ENCODE data around the gene PPP1R37. TPM values are rescaled to one million over a fixed set of nuclear protein-coding genes. Genes with fewer than 3 reads are reported as not detected.

Gene PPP1R37, protein sequence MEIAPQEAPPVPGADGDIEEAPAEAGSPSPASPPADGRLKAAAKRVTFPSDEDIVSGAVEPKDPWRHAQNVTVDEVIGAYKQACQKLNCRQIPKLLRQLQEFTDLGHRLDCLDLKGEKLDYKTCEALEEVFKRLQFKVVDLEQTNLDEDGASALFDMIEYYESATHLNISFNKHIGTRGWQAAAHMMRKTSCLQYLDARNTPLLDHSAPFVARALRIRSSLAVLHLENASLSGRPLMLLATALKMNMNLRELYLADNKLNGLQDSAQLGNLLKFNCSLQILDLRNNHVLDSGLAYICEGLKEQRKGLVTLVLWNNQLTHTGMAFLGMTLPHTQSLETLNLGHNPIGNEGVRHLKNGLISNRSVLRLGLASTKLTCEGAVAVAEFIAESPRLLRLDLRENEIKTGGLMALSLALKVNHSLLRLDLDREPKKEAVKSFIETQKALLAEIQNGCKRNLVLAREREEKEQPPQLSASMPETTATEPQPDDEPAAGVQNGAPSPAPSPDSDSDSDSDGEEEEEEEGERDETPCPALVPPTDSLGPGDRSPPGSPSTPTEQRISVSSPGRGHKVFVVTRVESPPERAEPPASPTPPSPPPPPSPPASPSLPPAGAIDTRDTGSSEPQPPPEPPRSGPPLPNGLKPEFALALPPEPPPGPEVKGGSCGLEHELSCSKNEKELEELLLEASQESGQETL
- total RNA-seq (ENCODE audit: low replicate concordance): 19.8 and 24.1 TPM in 2 replicates

GRCh38 chr19:45092747-45093678 lies at the start of gene PPP1R37:
Gene PPP1R37 (plus strand): TSS chr19:45093179. CDS start chr19:45093326, 147 bp downstream.

DNA sequence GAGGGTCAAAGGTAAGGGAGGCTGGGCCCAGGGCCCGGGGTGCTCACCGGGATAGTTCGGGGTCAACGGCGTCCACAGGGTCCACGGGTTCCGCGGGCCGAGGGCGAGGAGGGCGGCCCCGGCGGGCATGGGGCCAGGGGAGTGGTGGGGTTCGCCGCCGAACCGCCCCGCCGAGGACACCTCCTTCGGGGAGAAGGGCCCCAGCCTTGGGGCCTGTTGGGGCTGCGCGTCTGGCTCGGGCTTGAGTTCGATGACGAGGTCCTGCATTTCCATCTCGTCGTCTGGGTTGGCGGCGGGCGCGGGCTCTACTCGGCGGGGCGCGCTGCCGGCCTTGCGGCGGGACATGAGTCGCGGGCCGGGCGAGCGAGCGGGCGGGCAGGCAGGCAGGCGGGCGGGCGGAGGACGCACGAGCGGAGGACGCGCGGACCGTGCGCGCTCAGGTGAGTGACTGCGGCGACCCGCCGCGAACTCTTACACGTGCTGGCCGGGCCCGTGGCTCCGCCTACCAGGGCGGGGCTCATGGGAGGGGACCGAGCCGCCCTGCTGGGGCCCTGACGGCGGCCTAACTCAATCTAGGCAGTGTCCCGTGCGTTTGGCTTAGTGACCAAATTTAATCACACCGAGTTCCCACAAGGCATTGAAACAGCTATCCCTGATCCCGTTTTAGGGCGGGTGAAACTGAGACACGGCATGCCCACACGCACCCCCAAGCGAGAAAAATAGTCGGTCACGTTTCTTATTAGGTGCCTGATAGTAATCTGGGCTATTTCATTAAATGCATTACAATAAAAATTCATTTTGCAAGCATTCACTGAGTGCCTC lies 16.7 kb upstream of the PPP1R37 start, which contains the start of gene ZNF296:
TSS of gene ZNF296 (minus strand) at position 450 of the 822 bp plus-strand sequence. CDS start at position 345, 105 bp downstream.

GRCh38 chr19:45079063-45079910 lies 13.7 kb upstream of the PPP1R37 start, which contains the start of gene GEMIN7:
Gene GEMIN7 (plus strand): TSS chr19:45079260. CDS start chr19:45090115, 10,855 bp downstream.

GRCh38 chr19:45160870-45161737 lies 68.1 kb downstream of the PPP1R37 start, which contains the start of gene NKPD1:
Gene NKPD1 (minus strand): TSS chr19:45160982. CDS start chr19:45160150, 832 bp downstream.

GRCh38 chr19:45177817-45178261 lies 84.9 kb downstream of the PPP1R37 start, which contains the start of gene TRAPPC6A:
Gene TRAPPC6A (minus strand): TSS chr19:45178237. CDS start chr19:45178218, 19 bp downstream.

DNA sequence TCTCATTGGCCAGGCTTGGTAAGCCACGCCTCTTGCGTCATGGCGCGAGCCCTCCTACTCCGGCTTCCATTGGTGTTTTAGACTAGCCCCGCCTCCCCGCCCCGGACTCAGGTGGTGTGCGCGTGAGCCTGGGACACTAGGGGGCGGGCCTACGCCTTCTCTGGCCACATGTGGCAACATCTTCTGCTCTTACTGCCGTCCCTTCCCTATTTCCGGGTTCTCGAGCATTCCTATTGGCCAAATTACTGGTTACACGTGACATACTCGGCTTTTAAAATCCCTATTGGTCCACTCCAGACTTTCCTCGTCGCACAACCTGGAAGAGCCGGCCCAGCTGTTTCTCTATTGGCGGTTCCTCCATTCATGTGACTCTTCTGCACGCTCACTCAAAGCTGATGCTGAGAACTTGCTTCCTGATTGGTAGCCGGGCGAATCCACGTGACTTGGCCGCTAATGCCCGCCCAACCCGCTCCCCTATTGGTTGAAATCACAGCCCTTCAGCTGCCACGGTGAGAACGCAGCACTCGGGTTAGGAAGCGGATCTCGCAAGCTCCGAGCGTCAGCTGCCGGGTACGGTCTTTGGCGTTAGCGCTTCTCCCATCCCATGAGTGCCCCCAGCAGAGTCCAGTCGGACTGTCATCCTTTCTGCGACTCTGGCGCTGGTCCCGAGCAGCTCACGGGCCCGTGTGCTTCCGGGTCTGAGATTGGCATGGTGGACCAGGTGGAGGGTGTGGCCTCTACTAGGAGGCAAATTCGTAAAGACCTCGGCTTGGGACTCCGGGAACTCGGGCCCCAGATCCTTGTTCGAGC lies 85.5 kb downstream of the PPP1R37 start, which contains the start of gene BLOC1S3:
TSS of gene BLOC1S3 (plus strand) at position 523 of the 810 bp plus-strand sequence. CDS start 513 bp downstream, outside the sequence.

Other genes starting within 250 kb of the PPP1R37 start
- 23.9 and 80.6 TPM in 2 replicates for gene NECTIN2, start 246.9 kb upstream of the PPP1R37 start, total RNA-seq (ENCODE audit: low replicate concordance)
- gene TOMM40, start 201.9 kb upstream of the PPP1R37 start, total RNA-seq (ENCODE audit: low replicate concordance): 23.5 and 46.5 TPM in 2 replicates
- 5.1 and 263 TPM in 2 replicates for gene APOE, start 187.4 kb upstream of the PPP1R37 start, total RNA-seq (ENCODE audit: low replicate concordance)
- 0.47 and 0.68 TPM in 2 replicates for gene APOC1, start 178.6 kb upstream of the PPP1R37 start, total RNA-seq (ENCODE audit: low replicate concordance)
- gene APOC4, start 150.9 kb upstream of the PPP1R37 start, total RNA-seq (ENCODE audit: low replicate concordance): not detected in 2 replicates
- not detected in 2 replicates for gene APOC2, start 147.1 kb upstream of the PPP1R37 start, total RNA-seq (ENCODE audit: low replicate concordance)
- 28.5 and 28.9 TPM in 2 replicates for gene CLPTM1, start 137.8 kb upstream of the PPP1R37 start, total RNA-seq (ENCODE audit: low replicate concordance)
- gene RELB, start 91.7 kb upstream of the PPP1R37 start, total RNA-seq (ENCODE audit: low replicate concordance): 4.8 and 5.0 TPM in 2 replicates
- gene CLASRP, start 54.1 kb upstream of the PPP1R37 start, total RNA-seq (ENCODE audit: low replicate concordance): 10.7 and 18.5 TPM in 2 replicates
- gene ZNF296, start 16.7 kb upstream of the PPP1R37 start, total RNA-seq (ENCODE audit: low replicate concordance): not detected in 2 replicates
- 7.7 and 16.5 TPM in 2 replicates for gene GEMIN7, start 13.9 kb upstream of the PPP1R37 start, total RNA-seq (ENCODE audit: low replicate concordance)
- gene NKPD1, start 67.8 kb downstream of the PPP1R37 start, total RNA-seq (ENCODE audit: low replicate concordance): 0.08 and 0.23 TPM in 2 replicates
- 11.7 and 18.0 TPM in 2 replicates for gene TRAPPC6A, start 85.1 kb downstream of the PPP1R37 start, total RNA-seq (ENCODE audit: low replicate concordance)
- gene BLOC1S3, start 85.6 kb downstream of the PPP1R37 start, total RNA-seq (ENCODE audit: low replicate concordance): 1.1 and 2.0 TPM in 2 replicates
- under 0.01 TPM in 1 of 2 replicates, not detected in the other for gene EXOC3L2, start 152.2 kb downstream of the PPP1R37 start, total RNA-seq (ENCODE audit: low replicate concordance)
- 9.1 and 12.3 TPM in 2 replicates for gene MARK4, start 158.1 kb downstream of the PPP1R37 start, total RNA-seq (ENCODE audit: low replicate concordance)
- not detected in 2 replicates for gene CKM, start 229.7 kb downstream of the PPP1R37 start, total RNA-seq (ENCODE audit: low replicate concordance)
- gene KLC3, start 247.6 kb downstream of the PPP1R37 start, total RNA-seq (ENCODE audit: low replicate concordance): 0.23 TPM in 1 of 2 replicates, not detected in the other